HL-60 (cell line): ENCODE measurements around the gene CELF2.

Experiments
- DNase-seq, 2 experiments: peaks; one replicate each; pipeline ENCODE4 v3.0.0-alpha.2; 2010 to 2020; ENCODE audit warnings: low read depth in 1 of 2, low spot score in 1 of 2
- H3K27ac ChIP-seq: fragments of 250-450 bp; sonication (Bioruptor Pico); replicated peaks from 2 replicates; pipeline ENCODE4 v1.5.1; 2020; ENCODE audit warnings: mild to moderate bottlenecking, moderate library complexity
- H3K27me3 ChIP-seq: fragments of 250-450 bp; sonication (Bioruptor Pico); 2 replicates; pipeline ENCODE4 v1.5.1; 2021; ENCODE audit warnings: mild to moderate bottlenecking, moderate library complexity; ENCODE audit not compliant: insufficient read depth, poor library complexity, severe bottlenecking
- H3K4me3 ChIP-seq: replicated peaks from 2 replicates; pipeline ENCODE4 v1.5.1; 2011; ENCODE audit warnings: mild to moderate bottlenecking, control low read depth, low read length; ENCODE audit not compliant: insufficient read depth
- GABPA ChIP-seq: IDR thresholded peaks from 2 replicates; pipeline ENCODE4 v1.6.1; 2012; ENCODE audit warnings: low read depth
- POLR2AphosphoS5 ChIP-seq: IDR thresholded peaks from 2 replicates; pipeline ENCODE4 v1.6.1; 2012; ENCODE audit warnings: low read depth
- SPI1 ChIP-seq: IDR thresholded peaks from 2 replicates; pipeline ENCODE4 v1.6.1; 2012; ENCODE audit warnings: low read depth, mild to moderate bottlenecking, borderline replicate concordance
- TF ChIP-seq, protein P1 (sequence below): IDR thresholded peaks from 2 replicates; pipeline ENCODE4 v1.6.1; 2012; ENCODE audit warnings: low read depth; ENCODE audit not compliant: insufficient replicate concordance
- TF ChIP-seq, protein P2 (sequence below): IDR thresholded peaks from one replicate; pipeline ENCODE4 v1.5.1; 2011; ENCODE audit warnings: low read length, control low read depth, inconsistent platforms; ENCODE audit not compliant: insufficient read depth

CELF2 gene

GRCh38 chr10:11292576-11293302 is 275.1 kb downstream of the CELF2 start:
- H3K27me3 ChIP-seq: no peaks in the 10 kb centered on the region
- TF ChIP-seq, protein P1, sequence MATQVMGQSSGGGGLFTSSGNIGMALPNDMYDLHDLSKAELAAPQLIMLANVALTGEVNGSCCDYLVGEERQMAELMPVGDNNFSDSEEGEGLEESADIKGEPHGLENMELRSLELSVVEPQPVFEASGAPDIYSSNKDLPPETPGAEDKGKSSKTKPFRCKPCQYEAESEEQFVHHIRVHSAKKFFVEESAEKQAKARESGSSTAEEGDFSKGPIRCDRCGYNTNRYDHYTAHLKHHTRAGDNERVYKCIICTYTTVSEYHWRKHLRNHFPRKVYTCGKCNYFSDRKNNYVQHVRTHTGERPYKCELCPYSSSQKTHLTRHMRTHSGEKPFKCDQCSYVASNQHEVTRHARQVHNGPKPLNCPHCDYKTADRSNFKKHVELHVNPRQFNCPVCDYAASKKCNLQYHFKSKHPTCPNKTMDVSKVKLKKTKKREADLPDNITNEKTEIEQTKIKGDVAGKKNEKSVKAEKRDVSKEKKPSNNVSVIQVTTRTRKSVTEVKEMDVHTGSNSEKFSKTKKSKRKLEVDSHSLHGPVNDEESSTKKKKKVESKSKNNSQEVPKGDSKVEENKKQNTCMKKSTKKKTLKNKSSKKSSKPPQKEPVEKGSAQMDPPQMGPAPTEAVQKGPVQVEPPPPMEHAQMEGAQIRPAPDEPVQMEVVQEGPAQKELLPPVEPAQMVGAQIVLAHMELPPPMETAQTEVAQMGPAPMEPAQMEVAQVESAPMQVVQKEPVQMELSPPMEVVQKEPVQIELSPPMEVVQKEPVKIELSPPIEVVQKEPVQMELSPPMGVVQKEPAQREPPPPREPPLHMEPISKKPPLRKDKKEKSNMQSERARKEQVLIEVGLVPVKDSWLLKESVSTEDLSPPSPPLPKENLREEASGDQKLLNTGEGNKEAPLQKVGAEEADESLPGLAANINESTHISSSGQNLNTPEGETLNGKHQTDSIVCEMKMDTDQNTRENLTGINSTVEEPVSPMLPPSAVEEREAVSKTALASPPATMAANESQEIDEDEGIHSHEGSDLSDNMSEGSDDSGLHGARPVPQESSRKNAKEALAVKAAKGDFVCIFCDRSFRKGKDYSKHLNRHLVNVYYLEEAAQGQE: no peak
- TF ChIP-seq GABPA (no peak), POLR2AphosphoS5 (no peak), SPI1 (no peak)
- TF ChIP-seq, protein P2, sequence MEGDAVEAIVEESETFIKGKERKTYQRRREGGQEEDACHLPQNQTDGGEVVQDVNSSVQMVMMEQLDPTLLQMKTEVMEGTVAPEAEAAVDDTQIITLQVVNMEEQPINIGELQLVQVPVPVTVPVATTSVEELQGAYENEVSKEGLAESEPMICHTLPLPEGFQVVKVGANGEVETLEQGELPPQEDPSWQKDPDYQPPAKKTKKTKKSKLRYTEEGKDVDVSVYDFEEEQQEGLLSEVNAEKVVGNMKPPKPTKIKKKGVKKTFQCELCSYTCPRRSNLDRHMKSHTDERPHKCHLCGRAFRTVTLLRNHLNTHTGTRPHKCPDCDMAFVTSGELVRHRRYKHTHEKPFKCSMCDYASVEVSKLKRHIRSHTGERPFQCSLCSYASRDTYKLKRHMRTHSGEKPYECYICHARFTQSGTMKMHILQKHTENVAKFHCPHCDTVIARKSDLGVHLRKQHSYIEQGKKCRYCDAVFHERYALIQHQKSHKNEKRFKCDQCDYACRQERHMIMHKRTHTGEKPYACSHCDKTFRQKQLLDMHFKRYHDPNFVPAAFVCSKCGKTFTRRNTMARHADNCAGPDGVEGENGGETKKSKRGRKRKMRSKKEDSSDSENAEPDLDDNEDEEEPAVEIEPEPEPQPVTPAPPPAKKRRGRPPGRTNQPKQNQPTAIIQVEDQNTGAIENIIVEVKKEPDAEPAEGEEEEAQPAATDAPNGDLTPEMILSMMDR: no peak
- no peak overlapping the region for H3K27ac ChIP-seq
- no peak overlapping the region for H3K4me3 ChIP-seq
- DNase-seq: no peak

- TF ChIP-seq SPI1: no peak
- TF ChIP-seq POLR2AphosphoS5: no peak
- no peak for TF ChIP-seq GABPA
- TF ChIP-seq, protein P2: no peak
- TF ChIP-seq, protein P1: no peak
- H3K27ac ChIP-seq: no peak overlapping the region
Measured at GRCh38 chr10:11293332-11293731, 275.7 kb downstream of the CELF2 start.

DNA sequence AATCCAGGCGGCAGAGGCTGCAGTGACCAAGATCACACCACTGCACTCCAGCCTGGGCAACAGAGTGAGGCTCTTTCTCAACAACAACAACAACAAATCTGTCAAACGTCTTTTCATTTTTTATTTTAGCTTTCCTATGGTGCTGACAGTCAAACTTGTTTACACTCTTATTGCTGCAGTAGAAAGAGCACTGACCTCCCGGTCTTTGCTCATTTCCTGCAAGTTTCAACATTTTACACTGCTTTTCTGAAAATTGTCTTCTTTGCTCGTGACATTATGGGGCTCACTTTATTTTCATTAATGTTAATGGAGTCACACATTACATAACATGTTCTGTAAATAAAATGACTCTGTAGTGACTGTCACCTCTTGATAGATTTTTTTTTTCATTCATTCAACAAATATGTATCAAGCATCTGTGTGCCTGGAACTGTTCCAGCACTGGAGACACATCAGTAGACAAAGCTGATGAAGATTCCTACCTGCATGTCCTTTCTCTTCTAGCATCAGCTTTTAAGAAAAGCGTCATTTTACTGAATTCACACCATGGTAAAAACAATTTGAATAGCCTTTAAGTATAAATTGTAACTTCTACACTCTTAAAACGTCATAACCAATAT is 277.3 kb downstream of the CELF2 start:
- Histone ChIP-seq H3K27me3 (no peaks in the 10 kb centered on the region), H3K27ac (no peak overlapping the region), H3K4me3 (no peak overlapping the region)
- TF ChIP-seq, protein P2: no peak
- DNase-seq: no peak

More at GRCh38 chr10:11293332-11293731, 275.7 kb downstream of the CELF2 start:
- no peak overlapping the region for H3K4me3 ChIP-seq
- no peaks in the 10 kb centered on the region for H3K27me3 ChIP-seq
- DNase-seq: no peak
